Astrocyte (in vitro differentiated cells and primary cell): ENCODE measurements around the gene SUGP2. TPM values are rescaled to one million over a fixed set of nuclear protein-coding genes. Genes with fewer than 3 reads are reported as not detected.

Source experiments
- DNase-seq: peaks from one replicate; pipeline ENCODE4 v3.0.0-alpha.2; 2010; ENCODE audit warnings: low read depth
- FAIRE-seq: peaks from 2 replicates; lab custom pipeline; 2011; peaks lifted over from hg19 to GRCh38; lab: Jason Lieb, UNC
- H2AFZ ChIP-seq: 2 replicates; pipeline ENCODE4 v1.6.0; 2012; ENCODE audit warnings: low read depth, low read length, inconsistent platforms
- H3K27ac ChIP-seq: 2 replicates; pipeline ENCODE4 v1.5.1; 2011; ENCODE audit warnings: low read depth, low read length, inconsistent platforms
- H3K27me3 ChIP-seq: 2 replicates; pipeline ENCODE4 v1.6.0; 2011; ENCODE audit warnings: low read length, inconsistent platforms; ENCODE audit not compliant: insufficient read depth
- H3K36me3 ChIP-seq: 2 replicates; pipeline ENCODE4 v1.5.1; 2011; ENCODE audit warnings: low read length, inconsistent platforms; ENCODE audit not compliant: insufficient read depth
- H3K4me1 ChIP-seq: 2 replicates; pipeline ENCODE4 v1.5.1; 2011; ENCODE audit warnings: low read length, inconsistent platforms; ENCODE audit not compliant: insufficient read depth
- H3K4me2 ChIP-seq: 2 replicates; pipeline ENCODE4 v1.6.0; 2012; ENCODE audit warnings: low read length, inconsistent platforms
- H3K4me3 ChIP-seq: 2 replicates; pipeline ENCODE4 v1.5.1; 2011; ENCODE audit warnings: low read depth, mild to moderate bottlenecking, low read length, inconsistent platforms; ENCODE audit not compliant: insufficient read depth
- H3K79me2 ChIP-seq: 2 replicates; pipeline ENCODE4 v1.6.0; 2012; ENCODE audit warnings: mild to moderate bottlenecking, low read length, inconsistent platforms; ENCODE audit not compliant: insufficient read depth
- H3K9ac ChIP-seq: 2 replicates; pipeline ENCODE4 v1.6.0; 2012; ENCODE audit warnings: mild to moderate bottlenecking, low read length, inconsistent platforms
- H3K9me3 ChIP-seq: 2 replicates; pipeline ENCODE4 v1.5.1; 2012; ENCODE audit warnings: low read depth, mild to moderate bottlenecking, low read length, inconsistent platforms; ENCODE audit not compliant: insufficient read depth
- H4K20me1 ChIP-seq: 2 replicates; pipeline ENCODE4 v1.6.0; 2012; ENCODE audit warnings: low read length, inconsistent platforms; ENCODE audit not compliant: insufficient read depth
- H3K27ac Mint-ChIP-seq: one replicate; pipeline ENCODE4 v1.8.0; 2021; ENCODE audit warnings: mild to moderate bottlenecking, mixed read lengths; ENCODE audit not compliant: unreplicated experiment
- H3K27me3 Mint-ChIP-seq: one replicate; pipeline ENCODE4 v1.8.0; 2021; ENCODE audit warnings: low read depth, mixed read lengths; ENCODE audit not compliant: unreplicated experiment
- H3K36me3 Mint-ChIP-seq: one replicate; pipeline ENCODE4 v1.8.0; 2021; ENCODE audit warnings: low read depth, mixed read lengths; ENCODE audit not compliant: unreplicated experiment
- H3K4me1 Mint-ChIP-seq: one replicate; pipeline ENCODE4 v1.8.0; 2021; ENCODE audit warnings: low read depth, mixed read lengths; ENCODE audit not compliant: unreplicated experiment
- H3K4me3 Mint-ChIP-seq: one replicate; pipeline ENCODE4 v1.8.0; 2021; ENCODE audit warnings: mild to moderate bottlenecking, moderate library complexity, mixed read lengths; ENCODE audit not compliant: unreplicated experiment
- H3K9me3 Mint-ChIP-seq: one replicate; pipeline ENCODE4 v1.8.0; 2021; ENCODE audit warnings: mild to moderate bottlenecking, mixed read lengths; ENCODE audit not compliant: unreplicated experiment
- EZH2 ChIP-seq: IDR thresholded peaks from 2 replicates; pipeline ENCODE4 v1.6.1; 2012; ENCODE audit warnings: mild to moderate bottlenecking, low read length, inconsistent platforms; ENCODE audit not compliant: insufficient read depth
- total RNA-seq: library from RNA; stranded (reverse); gene quantifications from 2 replicates; pipeline ENCODE4 v1.2.1, GENCODE V29; 2021
- TF ChIP-seq, protein P1 (sequence below): IDR thresholded peaks from 2 replicates; pipeline ENCODE4 v1.5.1; 2011; ENCODE audit warnings: low read depth, mild to moderate bottlenecking, inconsistent platforms, low read length, moderate library complexity; ENCODE audit not compliant: insufficient read depth

SUGP2 gene
- total RNA-seq, 1 donor from 2014 or later = 77.6 TPM

DNA sequence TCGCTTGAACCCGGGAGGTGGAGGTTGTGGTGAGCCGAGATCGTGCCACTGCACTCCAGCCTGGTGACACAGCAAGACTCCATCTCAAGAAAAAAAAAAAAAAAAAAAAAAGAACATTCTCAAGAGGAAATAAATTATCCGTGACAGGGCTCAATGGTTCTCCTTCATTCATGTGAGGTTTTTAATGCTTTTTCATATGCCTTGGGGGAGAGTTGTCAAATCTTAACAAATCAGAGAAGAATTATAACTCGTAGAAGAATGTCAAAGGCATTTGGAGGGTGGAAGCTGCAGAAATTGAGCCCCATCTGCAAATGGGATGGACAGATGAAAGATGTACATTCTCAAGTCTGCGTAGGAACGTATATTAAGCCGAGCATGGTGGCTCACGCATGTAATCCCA, 57.4 kb downstream of the SUGP2 start:
- Histone ChIP-seq H3K9me3 (no peaks in the 10 kb centered on the region), H3K36me3 (no peaks in the 10 kb centered on the region), H3K4me3 (no peak overlapping the region), H3K27ac (no peak overlapping the region), H3K9ac (no peak overlapping the region), H3K79me2 (no peaks in the 10 kb centered on the region), H4K20me1 (no peaks in the 10 kb centered on the region), H2AFZ (no peak overlapping the region), H3K4me1 (peaks cover 11% of the 10 kb centered on the region), H3K4me2 (no peak overlapping the region), H3K27me3 (no peaks in the 10 kb centered on the region)
- Mint-ChIP-seq H3K27ac (no peak overlapping the region), H3K4me1 (no peaks in the 10 kb centered on the region), H3K9me3 (no peaks in the 10 kb centered on the region), H3K27me3 (peaks cover 13% of the 10 kb centered on the region), H3K4me3 (no peak overlapping the region), H3K36me3 (no peaks in the 10 kb centered on the region)
- no peak for FAIRE-seq
- TF ChIP-seq, protein P1, sequence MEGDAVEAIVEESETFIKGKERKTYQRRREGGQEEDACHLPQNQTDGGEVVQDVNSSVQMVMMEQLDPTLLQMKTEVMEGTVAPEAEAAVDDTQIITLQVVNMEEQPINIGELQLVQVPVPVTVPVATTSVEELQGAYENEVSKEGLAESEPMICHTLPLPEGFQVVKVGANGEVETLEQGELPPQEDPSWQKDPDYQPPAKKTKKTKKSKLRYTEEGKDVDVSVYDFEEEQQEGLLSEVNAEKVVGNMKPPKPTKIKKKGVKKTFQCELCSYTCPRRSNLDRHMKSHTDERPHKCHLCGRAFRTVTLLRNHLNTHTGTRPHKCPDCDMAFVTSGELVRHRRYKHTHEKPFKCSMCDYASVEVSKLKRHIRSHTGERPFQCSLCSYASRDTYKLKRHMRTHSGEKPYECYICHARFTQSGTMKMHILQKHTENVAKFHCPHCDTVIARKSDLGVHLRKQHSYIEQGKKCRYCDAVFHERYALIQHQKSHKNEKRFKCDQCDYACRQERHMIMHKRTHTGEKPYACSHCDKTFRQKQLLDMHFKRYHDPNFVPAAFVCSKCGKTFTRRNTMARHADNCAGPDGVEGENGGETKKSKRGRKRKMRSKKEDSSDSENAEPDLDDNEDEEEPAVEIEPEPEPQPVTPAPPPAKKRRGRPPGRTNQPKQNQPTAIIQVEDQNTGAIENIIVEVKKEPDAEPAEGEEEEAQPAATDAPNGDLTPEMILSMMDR = no peak
- TF ChIP-seq EZH2 = no peak
- DNase-seq = no peak

DNA sequence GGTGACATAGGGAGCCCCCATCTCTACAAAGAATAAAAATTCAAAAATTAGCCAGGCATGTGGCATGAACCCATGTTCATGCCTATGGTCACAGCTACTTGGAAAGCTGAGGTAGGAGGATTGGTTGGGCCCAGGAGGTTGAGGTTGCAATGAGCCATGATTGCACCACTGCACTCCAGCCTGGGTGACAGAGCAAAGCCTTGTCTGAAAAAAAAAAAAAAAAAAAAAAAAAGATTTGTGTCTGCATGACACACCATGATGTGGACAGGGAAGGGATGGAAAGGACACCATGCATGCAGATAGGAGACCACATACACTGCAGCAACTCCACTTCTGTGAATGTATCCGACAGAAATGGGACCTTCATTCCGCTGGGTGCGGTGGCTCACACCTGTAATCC, 58.3 kb downstream of the SUGP2 start:
- no peak overlapping the region for H2AFZ ChIP-seq
- no peaks in the 10 kb centered on the region for H3K9me3 Mint-ChIP-seq
- H3K27me3 ChIP-seq = no peaks in the 10 kb centered on the region
- H4K20me1 ChIP-seq = no peaks in the 10 kb centered on the region
- FAIRE-seq = no peak
- no peak overlapping the region for H3K4me2 ChIP-seq
- no peak overlapping the region for H3K4me3 ChIP-seq
- no peak overlapping the region for H3K27ac Mint-ChIP-seq
- no peaks in the 10 kb centered on the region for H3K36me3 ChIP-seq
- no peak overlapping the region for H3K4me3 Mint-ChIP-seq
- peaks cover 14% of the 10 kb centered on the region for H3K4me1 ChIP-seq
- DNase-seq = no peak
- no peak overlapping the region for H3K9ac ChIP-seq
- no peak for TF ChIP-seq EZH2
- TF ChIP-seq, protein P1 = no peak
- no peaks in the 10 kb centered on the region for H3K79me2 ChIP-seq
- H3K27ac ChIP-seq = no peak overlapping the region
- no peaks in the 10 kb centered on the region for H3K9me3 ChIP-seq
- peaks cover 8% of the 10 kb centered on the region for H3K27me3 Mint-ChIP-seq
- no peaks in the 10 kb centered on the region for H3K36me3 Mint-ChIP-seq
- no peaks in the 10 kb centered on the region for H3K4me1 Mint-ChIP-seq

DNA sequence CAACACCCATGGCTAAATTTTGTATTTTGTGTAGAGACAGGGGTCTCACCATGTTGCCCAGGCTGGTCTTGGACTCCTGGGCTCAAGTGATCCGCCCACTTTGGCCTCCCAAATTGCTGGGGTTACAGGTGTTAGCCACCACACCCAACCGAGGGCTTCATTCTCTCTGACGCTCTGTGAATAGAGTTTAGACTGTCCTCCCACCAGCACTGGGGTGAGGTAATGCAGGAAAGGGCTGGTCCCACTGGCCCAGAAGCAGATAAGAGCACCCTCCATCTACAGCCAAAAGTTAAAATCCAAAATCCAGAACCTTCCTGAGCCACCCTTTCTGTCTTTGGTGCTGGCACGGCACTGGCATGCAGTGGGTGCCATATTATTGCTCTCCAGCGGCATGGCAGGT, 60.5 kb downstream of the SUGP2 start:
- Histone ChIP-seq H4K20me1 (no peaks in the 10 kb centered on the region), H3K9me3 (no peaks in the 10 kb centered on the region), H3K79me2 (no peaks in the 10 kb centered on the region), H3K4me2 (no peak overlapping the region), H3K9ac (no peak overlapping the region), H3K36me3 (no peaks in the 10 kb centered on the region), H2AFZ (no peak overlapping the region), H3K27ac (no peak overlapping the region), H3K27me3 (no peaks in the 10 kb centered on the region), H3K4me3 (no peak overlapping the region), H3K4me1 (peaks cover 18% of the 10 kb centered on the region)
- Mint-ChIP-seq H3K36me3 (no peaks in the 10 kb centered on the region), H3K27ac (no peak overlapping the region), H3K4me3 (no peak overlapping the region), H3K9me3 (peaks cover 3% of the 10 kb centered on the region), H3K27me3 (peaks cover 2% of the 10 kb centered on the region), H3K4me1 (no peaks in the 10 kb centered on the region)
- DNase-seq (no peak), FAIRE-seq (no peak)
- TF ChIP-seq, protein P1 = no peak
- no peak for TF ChIP-seq EZH2
